Brain microvascular endothelial cell (primary cell): ENCODE measurements around the gene LRRC1.

ENCODE experiments used
- DNase-seq: peaks from one replicate; pipeline ENCODE4 v3.0.0-alpha.2; 2020
- H3K27ac ChIP-seq: fragments of 250-450 bp; sonication (Bioruptor Pico); 2 replicates; pipeline ENCODE4 v1.5.1; 2020; ENCODE audit warnings: mild to moderate bottlenecking, moderate library complexity
- H3K27me3 ChIP-seq: fragments of 250-450 bp; sonication (Bioruptor Pico); replicated peaks from 2 replicates; pipeline ENCODE4 v1.5.1; 2020; ENCODE audit warnings: mild to moderate bottlenecking
- H3K36me3 ChIP-seq: fragments of 250-450 bp; sonication (Bioruptor Pico); replicated peaks from 2 replicates; pipeline ENCODE4 v1.5.1; 2020; ENCODE audit warnings: mild to moderate bottlenecking
- H3K4me3 ChIP-seq: 2 replicates; pipeline ENCODE4 v1.5.1; 2011; ENCODE audit warnings: low read depth, mild to moderate bottlenecking, control low read depth, low read length, moderate library complexity
- in situ Hi-C: cut with HindIII; loops from 2 replicates; pipeline ENCODE4 v1.10.0; 2017; ENCODE audit warnings: low sequenced_read_pairs, low pct_ligation_motif_present
- TF ChIP-seq, protein P1 (sequence below): IDR thresholded peaks from 2 replicates; pipeline ENCODE4 v1.5.1; 2011; ENCODE audit warnings: low read depth, mild to moderate bottlenecking, moderate library complexity, low read length, control low read depth, inconsistent platforms; ENCODE audit errors: missing control alignments

Gene LRRC1

DNA sequence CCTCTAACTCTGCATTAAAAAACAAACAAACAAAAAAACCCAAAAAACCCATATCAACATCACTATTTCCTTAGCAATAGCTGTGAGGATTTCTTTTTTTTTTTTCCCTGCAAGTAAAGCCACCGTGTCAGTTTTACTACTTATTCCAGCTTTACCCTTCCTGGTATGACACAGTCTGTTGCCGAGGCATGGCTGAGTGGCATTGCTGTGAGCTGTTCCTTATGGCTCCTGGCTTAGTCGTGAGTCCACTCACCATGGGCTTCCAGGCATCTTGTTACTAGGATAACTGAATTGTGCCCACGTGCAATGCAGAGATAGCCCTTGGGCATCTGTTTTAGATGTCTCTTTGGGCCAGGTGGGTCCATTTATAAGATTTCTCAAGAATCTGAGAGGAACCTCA is 84.8 kb downstream of the LRRC1 start:
- TF ChIP-seq, protein P1, sequence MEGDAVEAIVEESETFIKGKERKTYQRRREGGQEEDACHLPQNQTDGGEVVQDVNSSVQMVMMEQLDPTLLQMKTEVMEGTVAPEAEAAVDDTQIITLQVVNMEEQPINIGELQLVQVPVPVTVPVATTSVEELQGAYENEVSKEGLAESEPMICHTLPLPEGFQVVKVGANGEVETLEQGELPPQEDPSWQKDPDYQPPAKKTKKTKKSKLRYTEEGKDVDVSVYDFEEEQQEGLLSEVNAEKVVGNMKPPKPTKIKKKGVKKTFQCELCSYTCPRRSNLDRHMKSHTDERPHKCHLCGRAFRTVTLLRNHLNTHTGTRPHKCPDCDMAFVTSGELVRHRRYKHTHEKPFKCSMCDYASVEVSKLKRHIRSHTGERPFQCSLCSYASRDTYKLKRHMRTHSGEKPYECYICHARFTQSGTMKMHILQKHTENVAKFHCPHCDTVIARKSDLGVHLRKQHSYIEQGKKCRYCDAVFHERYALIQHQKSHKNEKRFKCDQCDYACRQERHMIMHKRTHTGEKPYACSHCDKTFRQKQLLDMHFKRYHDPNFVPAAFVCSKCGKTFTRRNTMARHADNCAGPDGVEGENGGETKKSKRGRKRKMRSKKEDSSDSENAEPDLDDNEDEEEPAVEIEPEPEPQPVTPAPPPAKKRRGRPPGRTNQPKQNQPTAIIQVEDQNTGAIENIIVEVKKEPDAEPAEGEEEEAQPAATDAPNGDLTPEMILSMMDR = no peak
- Histone ChIP-seq H3K27ac (no peak overlapping the region), H3K27me3 (no peaks in the 10 kb centered on the region), H3K36me3 (no peaks in the 10 kb centered on the region), H3K4me3 (no peak overlapping the region)
- in situ Hi-C loops = no loop called here
- no peak for DNase-seq

DNA sequence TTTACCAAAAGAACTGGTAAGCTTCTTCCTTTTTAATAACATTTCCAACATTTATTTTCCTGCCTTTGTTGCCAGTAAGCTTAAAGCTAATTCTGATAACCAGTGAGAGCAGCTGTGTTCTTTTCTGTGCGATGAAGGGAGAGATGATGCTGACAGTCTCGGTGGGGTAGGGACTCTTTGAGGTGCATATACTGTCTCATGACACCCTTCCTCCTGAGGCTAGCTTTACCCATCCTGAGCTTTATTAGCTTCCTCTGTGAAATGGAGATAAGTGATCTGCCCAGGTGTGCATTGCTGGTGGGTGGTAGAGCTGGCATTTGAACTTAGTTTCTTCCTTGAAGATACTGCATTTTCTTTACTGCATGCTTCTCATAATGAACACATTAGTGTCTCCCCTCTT is 92.5 kb downstream of the LRRC1 start:
- in situ Hi-C loops = no loop called here
- Histone ChIP-seq H3K36me3 (no peaks in the 10 kb centered on the region), H3K27me3 (no peaks in the 10 kb centered on the region), H3K27ac (no peak overlapping the region), H3K4me3 (no peak overlapping the region)
- no peak for DNase-seq
- TF ChIP-seq, protein P1 = no peak

DNA sequence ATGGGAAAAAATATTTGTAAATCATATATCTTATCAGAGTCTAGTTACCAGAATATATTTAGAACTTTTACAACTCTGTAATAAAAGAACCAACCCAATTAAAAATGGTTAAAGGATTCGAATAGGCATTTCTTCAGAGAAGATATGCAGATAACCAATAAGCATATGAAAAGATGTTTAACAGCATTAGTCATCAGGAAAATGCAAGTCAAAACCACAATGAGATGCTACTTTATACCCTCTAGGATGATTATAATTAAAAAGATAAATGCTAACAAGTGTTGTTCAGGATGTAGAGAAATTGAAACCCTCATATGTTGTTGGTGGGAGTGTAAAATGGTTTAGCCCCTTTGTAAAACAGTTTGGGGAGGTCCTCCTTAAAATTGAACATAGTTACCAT is 94.1 kb downstream of the LRRC1 start:
- no peak overlapping the region for H3K4me3 ChIP-seq
- in situ Hi-C loops = no loop called here
- TF ChIP-seq, protein P1 = no peak
- no peaks in the 10 kb centered on the region for H3K36me3 ChIP-seq
- DNase-seq = no peak
- no peaks in the 10 kb centered on the region for H3K27me3 ChIP-seq
- no peak overlapping the region for H3K27ac ChIP-seq

DNA sequence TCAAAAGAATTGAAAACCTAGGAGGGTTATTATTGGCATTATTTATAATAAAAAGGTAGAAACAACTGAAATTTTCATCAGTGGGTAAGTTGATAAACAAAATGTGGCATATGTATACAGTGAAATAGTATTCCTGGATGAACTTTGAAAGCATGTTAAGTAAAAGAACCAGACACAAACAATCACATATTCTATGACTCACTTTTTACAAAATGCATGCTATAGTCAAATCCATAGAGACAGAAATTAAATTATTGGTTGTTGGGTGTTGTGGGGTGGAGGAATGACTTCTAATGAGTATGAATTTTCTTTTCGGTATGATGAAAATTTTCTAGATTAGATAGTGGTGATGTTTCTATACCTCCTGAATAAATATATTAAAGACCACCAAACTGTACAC is 94.6 kb downstream of the LRRC1 start:
- Histone ChIP-seq H3K27me3 (no peaks in the 10 kb centered on the region), H3K27ac (no peak overlapping the region), H3K4me3 (no peak overlapping the region), H3K36me3 (no peaks in the 10 kb centered on the region)
- TF ChIP-seq, protein P1 = no peak
- DNase-seq = no peak
- in situ Hi-C loops = no loop called here

DNA sequence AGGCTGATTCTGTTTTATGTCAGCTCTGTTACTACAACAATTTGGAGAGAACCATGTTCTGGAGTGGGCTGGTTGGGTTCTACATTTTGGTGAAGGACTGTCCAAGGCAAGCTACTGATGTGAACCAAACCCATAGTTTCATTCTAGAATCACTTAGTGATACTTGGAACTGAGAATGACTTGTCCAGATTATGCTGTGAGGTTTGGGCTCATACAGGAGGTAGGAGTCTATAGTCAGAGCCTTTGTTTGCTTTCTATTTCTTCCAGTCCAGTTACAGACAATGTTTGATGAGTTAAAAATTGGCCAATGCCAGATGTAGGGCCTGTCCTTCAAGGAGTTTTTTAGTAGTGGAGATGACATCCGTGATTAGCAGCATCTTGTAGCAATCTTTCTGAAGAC is 97.9 kb downstream of the LRRC1 start:
- TF ChIP-seq, protein P1 = no peak
- Histone ChIP-seq H3K27me3 (no peaks in the 10 kb centered on the region), H3K36me3 (no peaks in the 10 kb centered on the region), H3K27ac (no peak overlapping the region), H3K4me3 (no peak overlapping the region)
- DNase-seq = no peak
- in situ Hi-C loops = no loop called here

DNA sequence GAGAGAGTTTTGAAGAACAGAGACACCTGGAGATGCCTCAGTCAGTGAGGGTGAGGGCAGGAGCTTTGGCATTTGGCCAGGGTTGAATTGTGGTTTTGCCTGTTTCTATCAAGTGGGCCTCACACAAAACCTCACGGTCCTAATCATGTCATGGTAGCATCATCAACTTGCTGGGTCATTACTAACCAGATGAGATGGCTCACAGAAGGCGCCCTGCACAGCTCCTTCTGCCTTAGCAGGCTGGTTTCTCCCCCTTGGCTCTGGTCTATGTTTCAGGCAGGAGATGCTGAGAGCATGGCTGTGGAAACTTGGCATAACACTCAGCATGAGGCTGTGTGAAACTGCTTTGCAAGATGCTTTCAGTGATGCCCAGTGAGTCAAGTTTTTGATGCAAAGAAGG is 99.3 kb downstream of the LRRC1 start:
- Histone ChIP-seq H3K27me3 (no peaks in the 10 kb centered on the region), H3K36me3 (no peaks in the 10 kb centered on the region), H3K27ac (no peak overlapping the region), H3K4me3 (no peak overlapping the region)
- in situ Hi-C loops = no loop called here
- no peak for DNase-seq
- TF ChIP-seq, protein P1 = no peak
